Left lung (tissue), 10 donors: Measurements from ENCODE around the gene IDH2. TPM values are rescaled to one million over a fixed set of nuclear protein-coding genes. Genes with fewer than 3 reads are reported as not detected.

ENCODE experiments used
- ATAC-seq: fragments of 200-7000 bp; cut with Tn5 transposase; one replicate; pipeline ENCODE4 v1.9.1; 2020; ENCODE audit warnings: moderate library complexity
- DNase-seq, 4 donors: peaks; one replicate each; pipeline ENCODE4 v3.0.0-alpha.2; 2013 to 2020
- H3K27ac ChIP-seq, 2 donors: fragments of 200-600 bp; sonication (generic) in 1 of 2; one replicate each; pipeline versions ENCODE4 v1.5.0 to v1.8.0; 2020 to 2021
- H3K27me3 ChIP-seq, 2 donors: fragments of 200-600 bp; sonication (generic) in 1 of 2; one replicate each; pipeline versions ENCODE4 v1.5.0 to v1.8.0; 2020 to 2021
- H3K36me3 ChIP-seq, 2 donors: fragments of 200-600 bp; sonication (generic) in 1 of 2; one replicate each; pipeline versions ENCODE4 v1.5.0 to v1.8.0; 2020 to 2021
- H3K4me1 ChIP-seq, 2 donors: fragments of 200-600 bp; one replicate each; pipeline ENCODE4 v1.8.0; 2021
- H3K4me3 ChIP-seq, 2 donors: fragments of 200-600 bp; sonication (generic) in 1 of 2; one replicate each; pipeline versions ENCODE4 v1.5.0 to v1.8.0; 2020 to 2021; ENCODE audit warnings: mild to moderate bottlenecking in 1 of 2
- H3K9me3 ChIP-seq, 2 donors: fragments of 200-600 bp; sonication (generic) in 1 of 2; one replicate each; pipeline versions ENCODE4 v1.5.0 to v1.8.0; 2020 to 2021
- intact Hi-C, 2 donors: fragments of 100-400 bp; cut with DNase I; formaldehyde crosslinking; loops; one replicate each; pipeline versions ENCODE4 v1.11.2 to v1.14.2; 2022
- polyA plus RNA-seq, 6 donors: library from polyadenylated mRNA; unstranded; fragments of 120-200 nt; gene quantifications; one replicate each; pipeline ENCODE4 v1.2.1, GENCODE V29; 2013; ENCODE audit not compliant: insufficient read length in 6 of 6
- total RNA-seq, 2 donors: library from RNA; stranded (reverse); fragmentation: NEBNext Ultra II Directional; extraction: Animal tissue kit (Norgen Biotek cat#: 25700); gene quantifications; one replicate each; pipeline ENCODE4 v1.2.1, GENCODE V29; 2021
- TF ChIP-seq, protein P1 (sequence below), 2 donors: fragments of 200-600 bp; sonication (generic) in 1 of 2; IDR thresholded peaks; one replicate each; pipeline versions ENCODE4 v1.5.0 to v1.8.0; 2021; ENCODE audit warnings: antibody characterized with exemption in 2 of 2
- donor health status: DM: no; HTN: yes; CAD: no.
- donor health status: DM: no; HTN: no; CAD: no.

The IDH2 gene
- total and polyA plus RNA-seq, 8 donors, result 92.7 to 137 (median 119) TPM

- intact Hi-C loops, result no loop called here
- peak overlapping the region; percentile 57 to 80 for H3K27ac ChIP-seq
- H3K4me1 ChIP-seq, result peaks cover 21 to 78% of the 10 kb centered on the region in 2 donors
These were observed 54.2 kb downstream of the IDH2 start for GRCh38 chr15:90047956-90048575.

DNA sequence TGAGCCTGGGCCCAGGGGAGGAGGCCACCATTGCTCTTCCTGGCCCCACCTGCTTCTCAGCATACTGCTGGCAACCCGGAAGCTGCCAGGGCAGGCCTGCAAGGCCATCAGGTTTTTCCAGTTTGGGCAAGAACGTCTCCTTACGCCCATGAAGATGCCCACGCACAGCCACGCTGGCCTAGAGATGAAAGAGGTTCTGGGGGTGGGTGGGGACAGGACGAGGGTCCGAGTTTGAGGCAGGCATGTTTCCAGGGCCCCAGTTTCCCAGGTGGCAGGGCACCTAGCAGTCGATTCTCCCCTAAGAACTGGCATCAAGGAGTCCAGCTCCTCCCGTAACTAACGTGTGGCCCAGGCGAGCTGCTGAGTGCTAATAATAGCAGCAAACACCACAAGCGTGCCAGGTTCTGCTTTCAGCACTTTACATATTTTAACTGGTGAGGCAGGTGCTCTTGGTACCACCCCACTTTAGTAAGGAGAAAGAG lies 55.3 kb downstream of the IDH2 start:
- Histone ChIP-seq H3K4me3 (no peak overlapping the region), H3K36me3 (peaks cover 0 to 5% of the 10 kb centered on the region in 2 donors), H3K27me3 (no peaks in the 10 kb centered on the region), H3K9me3 (no peaks in the 10 kb centered on the region), H3K4me1 (peaks cover 21 to 84% of the 10 kb centered on the region in 2 donors), H3K27ac (peak overlapping the region; percentile 57 to 80)
- peak in 3 of 4 donors; percentile 73 to 86 (median 74) for DNase-seq
- ATAC-seq, result peak; percentile 84
- TF ChIP-seq, protein P1, sequence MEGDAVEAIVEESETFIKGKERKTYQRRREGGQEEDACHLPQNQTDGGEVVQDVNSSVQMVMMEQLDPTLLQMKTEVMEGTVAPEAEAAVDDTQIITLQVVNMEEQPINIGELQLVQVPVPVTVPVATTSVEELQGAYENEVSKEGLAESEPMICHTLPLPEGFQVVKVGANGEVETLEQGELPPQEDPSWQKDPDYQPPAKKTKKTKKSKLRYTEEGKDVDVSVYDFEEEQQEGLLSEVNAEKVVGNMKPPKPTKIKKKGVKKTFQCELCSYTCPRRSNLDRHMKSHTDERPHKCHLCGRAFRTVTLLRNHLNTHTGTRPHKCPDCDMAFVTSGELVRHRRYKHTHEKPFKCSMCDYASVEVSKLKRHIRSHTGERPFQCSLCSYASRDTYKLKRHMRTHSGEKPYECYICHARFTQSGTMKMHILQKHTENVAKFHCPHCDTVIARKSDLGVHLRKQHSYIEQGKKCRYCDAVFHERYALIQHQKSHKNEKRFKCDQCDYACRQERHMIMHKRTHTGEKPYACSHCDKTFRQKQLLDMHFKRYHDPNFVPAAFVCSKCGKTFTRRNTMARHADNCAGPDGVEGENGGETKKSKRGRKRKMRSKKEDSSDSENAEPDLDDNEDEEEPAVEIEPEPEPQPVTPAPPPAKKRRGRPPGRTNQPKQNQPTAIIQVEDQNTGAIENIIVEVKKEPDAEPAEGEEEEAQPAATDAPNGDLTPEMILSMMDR (IDR thresholded peaks at IDR 0.05), result no peak
- intact Hi-C loops, result no loop called here

More at GRCh38 chr15:90047956-90048575, 54.2 kb downstream of the IDH2 start:
- peak; percentile 14 for ATAC-seq
- TF ChIP-seq, protein P1 (IDR thresholded peaks at IDR 0.05), result no peak
- DNase-seq, result no peak
- peaks cover 0 to 5% of the 10 kb centered on the region in 2 donors for H3K36me3 ChIP-seq
- H3K27me3 ChIP-seq, result no peaks in the 10 kb centered on the region
- H3K4me3 ChIP-seq, result no peak overlapping the region
- no peaks in the 10 kb centered on the region for H3K9me3 ChIP-seq

DNA sequence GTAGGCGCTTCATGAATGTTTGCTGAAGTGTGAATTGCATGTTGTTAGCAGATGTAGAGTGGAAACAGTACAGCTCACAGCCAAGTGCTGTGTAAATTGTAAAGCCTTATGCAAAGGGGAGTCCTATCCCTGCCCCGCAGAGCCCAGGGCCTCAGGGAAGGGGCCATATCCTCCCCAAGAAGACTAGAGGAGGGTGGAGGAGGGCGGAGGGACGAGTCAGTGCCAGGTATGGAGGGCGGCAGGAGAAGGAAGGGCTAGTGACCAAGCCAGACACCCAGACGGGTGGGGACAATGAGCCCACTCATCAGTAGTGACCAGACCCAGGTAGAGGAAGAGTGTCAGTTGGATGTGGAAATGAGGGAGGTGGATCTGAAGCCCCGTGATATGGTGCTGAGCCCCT lies 56.0 kb downstream of the IDH2 start:
- TF ChIP-seq, protein P1 (IDR thresholded peaks at IDR 0.05), result no peak
- DNase-seq (no peak), ATAC-seq (peak; percentile 24)
- no peak overlapping the region for H3K4me3 ChIP-seq
- H3K9me3 ChIP-seq, result no peaks in the 10 kb centered on the region
- H3K27me3 ChIP-seq, result no peaks in the 10 kb centered on the region
- intact Hi-C loops, result no loop called here
- H3K36me3 ChIP-seq, result peaks cover 0 to 5% of the 10 kb centered on the region in 2 donors
- H3K4me1 ChIP-seq, result peaks cover 21 to 80% of the 10 kb centered on the region in 2 donors
- H3K27ac ChIP-seq, result peak overlapping the region; percentile 57 to 80

GRCh38 chr15:90044916-90045371 lies 57.3 kb downstream of the IDH2 start:
- Histone ChIP-seq H3K4me3 (no peak overlapping the region), H3K36me3 (peaks cover 0 to 5% of the 10 kb centered on the region in 2 donors), H3K27ac (no peak overlapping the region), H3K4me1 (peaks cover 25 to 82% of the 10 kb centered on the region in 2 donors), H3K27me3 (no peaks in the 10 kb centered on the region), H3K9me3 (no peaks in the 10 kb centered on the region)
- intact Hi-C loops, result no loop called here
- ATAC-seq (no peak), DNase-seq (no peak)
- TF ChIP-seq, protein P1 (IDR thresholded peaks at IDR 0.05), result no peak

GRCh38 chr15:90044191-90044590 lies 58.1 kb downstream of the IDH2 start:
- intact Hi-C loops, result no loop called here
- H3K4me1 ChIP-seq, result peaks cover 25 to 89% of the 10 kb centered on the region in 2 donors

More at GRCh38 chr15:90044191-90044590, 58.1 kb downstream of the IDH2 start:
- no peaks in the 10 kb centered on the region for H3K9me3 ChIP-seq
- ATAC-seq (no peak), DNase-seq (no peak)
- TF ChIP-seq, protein P1 (IDR thresholded peaks at IDR 0.05), result no peak
- H3K4me3 ChIP-seq, result no peak overlapping the region
- H3K27me3 ChIP-seq, result no peaks in the 10 kb centered on the region
- peak overlapping the region in 1 of 2 donors; percentile 29 for H3K27ac ChIP-seq
- peaks cover 0 to 5% of the 10 kb centered on the region in 2 donors for H3K36me3 ChIP-seq
